MCF 10A (cell line): ENCODE results near the gene UTP11. TPM values are rescaled to one million over a fixed set of nuclear protein-coding genes. Genes with fewer than 3 reads are reported as not detected.
"Not testable (repeated sequence)": the region's sequence is repeated elsewhere in the genome, so short reads cannot be mapped to it uniquely, and the experiment has no call there.

Source experiments
- BruUV-seq: library from RNA; stranded (reverse); fragments of 400-500 nt; replicated peaks from 2 replicates; lab custom pipeline; 2021; lab: Mats Ljungman, UMichigan
- CTCF ChIA-PET: fragments of 300-600 bp; sonication (Branson Sonifier 250); formaldehyde crosslinking; extraction: SDS; loops from one replicate; lab custom pipeline; 2021; ENCODE audit warnings: antibody characterized with exemption, inconsistent platforms; lab: Yijun Ruan, JAX
- POLR2A ChIA-PET: fragments of 300-600, 350-650 bp; sonication (Branson Sonifier 250); formaldehyde crosslinking; extraction: SDS; loops from one replicate; lab custom pipeline; 2020; ENCODE audit warnings: antibody characterized with exemption, inconsistent platforms; lab: Yijun Ruan, JAX
- DNase-seq: peaks from one replicate; pipeline ENCODE4 v3.0.0-alpha.2; 2018; ENCODE audit not compliant: unreplicated experiment
- H3K27ac Mint-ChIP-seq: one replicate; pipeline ENCODE4 v1.8.0; 2022; ENCODE audit warnings: mild to moderate bottlenecking, low read depth, mixed read lengths; ENCODE audit not compliant: unreplicated experiment
- H3K27me3 Mint-ChIP-seq: one replicate; pipeline ENCODE4 v1.8.0; 2022; ENCODE audit warnings: mixed read lengths; ENCODE audit not compliant: insufficient read depth, unreplicated experiment
- H3K36me3 Mint-ChIP-seq: one replicate; pipeline ENCODE4 v1.8.0; 2022; ENCODE audit warnings: mild to moderate bottlenecking, moderate library complexity, mixed read lengths; ENCODE audit not compliant: insufficient read depth, unreplicated experiment
- H3K4me1 Mint-ChIP-seq: one replicate; pipeline ENCODE4 v1.8.0; 2022; ENCODE audit warnings: mixed read lengths; ENCODE audit not compliant: insufficient read depth, unreplicated experiment
- H3K4me3 Mint-ChIP-seq: one replicate; pipeline ENCODE4 v1.8.0; 2022; ENCODE audit warnings: mild to moderate bottlenecking, moderate library complexity, mixed read lengths; ENCODE audit not compliant: unreplicated experiment
- H3K9me3 Mint-ChIP-seq: one replicate; pipeline ENCODE4 v1.8.0; 2022; ENCODE audit warnings: mixed read lengths; ENCODE audit not compliant: unreplicated experiment
- intact Hi-C: fragments of 100-400 bp; cut with micrococcal nuclease; formaldehyde crosslinking; loops from 2 replicates; pipeline ENCODE4 v1.14.1; 2022
- total RNA-seq: library from RNA; stranded (reverse); gene quantifications from 2 replicates; pipeline ENCODE4 v1.2.3, GENCODE V29; 2022
- TF ChIP-seq, protein P1 (sequence below): fragments of 200-600 bp; IDR thresholded peaks from one replicate; pipeline ENCODE4 v1.8.0; 2022; ENCODE audit warnings: antibody characterized with exemption, mild to moderate bottlenecking; ENCODE audit not compliant: unreplicated experiment

UTP11 gene
- total RNA-seq, 1 experiment from 2014 or later, result 66.5 TPM

DNA sequence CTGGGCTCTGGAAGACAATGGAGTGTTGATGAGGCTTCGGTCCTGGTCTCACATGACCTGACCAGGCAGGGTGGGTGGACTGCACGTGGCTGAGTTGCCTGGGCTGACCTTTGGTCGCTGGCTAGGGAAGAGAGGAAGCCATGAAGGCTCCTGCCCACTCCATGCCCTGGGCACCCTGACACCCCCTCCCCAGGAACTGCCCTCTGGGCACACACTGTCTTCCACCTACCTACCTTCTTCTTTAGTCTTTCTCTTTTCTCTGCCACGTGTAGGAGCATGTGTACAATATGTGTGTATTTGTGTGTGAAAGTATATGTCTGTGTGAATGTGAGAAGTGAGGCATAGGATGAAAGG is 19.0 kb downstream of the UTP11 start:
- intact Hi-C loops, result no loop called here
- no peak overlapping the region for H3K4me3 Mint-ChIP-seq
- POLR2A ChIA-PET, result no interaction called here

DNA sequence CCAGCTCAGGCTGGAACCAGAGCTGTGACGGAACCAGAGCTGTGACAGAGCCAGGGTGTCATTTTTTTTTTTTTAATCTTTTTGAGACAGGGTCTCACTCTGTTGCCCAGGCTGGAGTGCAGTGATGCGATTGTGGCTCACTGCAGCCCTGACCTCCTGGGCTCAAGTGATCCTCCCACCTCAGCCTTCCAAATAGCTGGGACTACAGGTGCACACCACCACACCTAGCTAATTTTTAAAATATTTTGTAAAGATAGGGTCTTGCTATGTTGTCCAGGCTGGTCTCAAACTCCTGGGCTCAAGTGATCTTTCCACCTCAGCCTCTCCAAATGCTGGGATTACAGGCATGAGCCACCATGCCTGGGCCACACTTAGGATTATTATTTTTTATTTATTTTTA is 20.5 kb downstream of the UTP11 start:
- CTCF ChIA-PET, result interaction anchor here (0.6 to 1.3 kb wide), 3 partner anchors 119 to 802 kb away, joined by 3 read pairs; no protein-coding TSS in a partner anchor
- peaks cover 20% of the 10 kb centered on the region for H3K4me1 Mint-ChIP-seq
- H3K27ac Mint-ChIP-seq, DNase-seq, BruUV-seq, H3K4me3 Mint-ChIP-seq, H3K36me3 Mint-ChIP-seq, H3K27me3 Mint-ChIP-seq, H3K9me3 Mint-ChIP-seq, intact Hi-C loops: not testable (repeated sequence)
- POLR2A ChIA-PET, result interaction anchor here (1.2 kb wide), 2 partner anchors 37 to 802 kb away, joined by 3 to 5 read pairs; no protein-coding TSS in a partner anchor

More for the DNA sequence above, 19.0 kb downstream of the UTP11 start:
- CTCF ChIA-PET, result no interaction called here
- Mint-ChIP-seq H3K4me1 (peaks cover 35% of the 10 kb centered on the region), H3K9me3 (no peaks in the 10 kb centered on the region), H3K27ac (no peak overlapping the region), H3K27me3 (no peaks in the 10 kb centered on the region), H3K36me3 (peaks cover 9% of the 10 kb centered on the region)
- no TSS peak for BruUV-seq
- DNase-seq, result no peak
- TF ChIP-seq, protein P1, sequence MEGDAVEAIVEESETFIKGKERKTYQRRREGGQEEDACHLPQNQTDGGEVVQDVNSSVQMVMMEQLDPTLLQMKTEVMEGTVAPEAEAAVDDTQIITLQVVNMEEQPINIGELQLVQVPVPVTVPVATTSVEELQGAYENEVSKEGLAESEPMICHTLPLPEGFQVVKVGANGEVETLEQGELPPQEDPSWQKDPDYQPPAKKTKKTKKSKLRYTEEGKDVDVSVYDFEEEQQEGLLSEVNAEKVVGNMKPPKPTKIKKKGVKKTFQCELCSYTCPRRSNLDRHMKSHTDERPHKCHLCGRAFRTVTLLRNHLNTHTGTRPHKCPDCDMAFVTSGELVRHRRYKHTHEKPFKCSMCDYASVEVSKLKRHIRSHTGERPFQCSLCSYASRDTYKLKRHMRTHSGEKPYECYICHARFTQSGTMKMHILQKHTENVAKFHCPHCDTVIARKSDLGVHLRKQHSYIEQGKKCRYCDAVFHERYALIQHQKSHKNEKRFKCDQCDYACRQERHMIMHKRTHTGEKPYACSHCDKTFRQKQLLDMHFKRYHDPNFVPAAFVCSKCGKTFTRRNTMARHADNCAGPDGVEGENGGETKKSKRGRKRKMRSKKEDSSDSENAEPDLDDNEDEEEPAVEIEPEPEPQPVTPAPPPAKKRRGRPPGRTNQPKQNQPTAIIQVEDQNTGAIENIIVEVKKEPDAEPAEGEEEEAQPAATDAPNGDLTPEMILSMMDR, result no peak

DNA sequence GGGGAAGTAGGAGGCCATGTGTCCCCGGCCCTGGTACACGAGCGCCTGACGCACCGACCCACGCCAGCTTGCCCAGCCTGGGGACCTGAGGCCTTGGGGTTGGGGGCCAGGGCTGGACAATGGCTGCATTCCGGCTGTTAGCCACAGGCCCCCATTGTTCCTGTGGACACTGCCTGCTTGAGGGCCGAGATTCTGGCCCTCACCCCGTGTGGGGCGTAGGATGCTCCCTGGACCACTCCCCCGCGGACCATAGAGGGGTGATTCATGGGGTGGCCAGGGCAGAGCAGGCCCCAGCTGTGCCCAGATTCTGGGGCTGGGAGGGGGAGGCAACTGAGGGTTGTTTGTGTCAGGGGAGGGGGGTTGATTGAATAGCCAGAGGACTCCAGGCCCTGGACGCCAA is 22.3 kb downstream of the UTP11 start:
- Mint-ChIP-seq H3K9me3 (no peaks in the 10 kb centered on the region), H3K4me1 (peaks cover 13% of the 10 kb centered on the region), H3K36me3 (peaks cover 4% of the 10 kb centered on the region), H3K27ac (no peak overlapping the region), H3K4me3 (no peak overlapping the region), H3K27me3 (no peaks in the 10 kb centered on the region)
- CTCF ChIA-PET, result no interaction called here
- BruUV-seq, result no TSS peak
- POLR2A ChIA-PET, result no interaction called here
- no peak for DNase-seq
- TF ChIP-seq, protein P1, result no peak
- intact Hi-C loops, result loop anchor here (5.0 kb wide), 2 partner anchors 552 to 1057 kb away; no protein-coding TSS in a partner anchor

DNA sequence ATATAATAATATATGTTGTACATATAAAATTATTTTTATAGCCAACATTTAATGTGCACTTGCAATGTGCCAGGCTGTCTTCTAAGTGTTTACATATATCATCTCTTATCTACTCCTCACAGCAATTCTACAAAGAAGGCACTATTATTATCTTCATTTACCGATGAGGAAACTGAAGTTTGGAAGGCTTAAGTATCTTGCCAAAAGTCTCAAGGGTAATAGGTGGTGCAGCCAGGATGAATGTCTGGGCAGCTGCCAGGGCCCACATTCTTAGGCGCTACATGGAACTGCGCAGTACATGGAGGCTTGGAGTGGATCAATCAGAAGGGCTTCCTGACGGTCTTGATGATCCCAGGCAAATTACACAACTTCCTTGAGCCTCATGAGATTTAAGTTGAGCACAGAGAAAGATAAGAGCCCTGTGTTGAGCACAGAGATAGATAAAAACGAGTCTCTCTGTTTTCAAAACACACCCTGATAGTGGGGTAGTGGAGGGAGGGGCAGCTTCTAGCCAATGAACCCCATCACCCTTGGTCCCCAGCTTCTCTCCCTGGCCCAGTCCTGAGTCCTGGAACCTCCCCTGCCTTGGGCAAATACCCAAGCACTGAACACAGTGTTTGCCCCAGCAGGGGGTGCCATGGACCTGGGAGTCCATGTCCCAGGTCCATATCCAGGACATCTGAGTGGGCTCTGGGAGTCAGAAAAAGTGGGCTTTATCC is 24.8 kb downstream of the UTP11 start:
- POLR2A ChIA-PET, result no interaction called here
- DNase-seq, result peak; percentile 43
- no TSS peak for BruUV-seq
- H3K27ac Mint-ChIP-seq, result no peak overlapping the region
- intact Hi-C loops, result loop anchor here (5.0 kb wide), 2 partner anchors 550 to 1055 kb away; no protein-coding TSS in a partner anchor
- H3K4me3 Mint-ChIP-seq, result no peak overlapping the region
- H3K36me3 Mint-ChIP-seq, result no peaks in the 10 kb centered on the region
- H3K9me3 Mint-ChIP-seq, result no peaks in the 10 kb centered on the region
- H3K27me3 Mint-ChIP-seq, result peaks cover 7% of the 10 kb centered on the region
- peaks cover 6% of the 10 kb centered on the region for H3K4me1 Mint-ChIP-seq
- TF ChIP-seq, protein P1, result no peak
- CTCF ChIA-PET, result interaction anchor here (0.5 to 3.3 kb wide), 5 partner anchors 11 to 797 kb away, joined by 3 to 12 read pairs (median 5); no protein-coding TSS in a partner anchor
